G401 (cell line): ENCODE data around the gene CAMKMT. TPM values are rescaled to one million over a fixed set of nuclear protein-coding genes. Genes with fewer than 3 reads are reported as not detected.

ENCODE experiments used
- DNase-seq: peaks from one replicate; pipeline ENCODE4 v3.0.0-alpha.2; 2015; ENCODE audit warnings: low spot score
- in situ Hi-C: cut with HindIII; loops from 2 replicates; pipeline ENCODE4 v1.10.0; 2016; ENCODE audit warnings: low sequenced_read_pairs, mixed read lengths
- total RNA-seq: library from RNA; depleted of rRNA; stranded (reverse); fragments of >200 nt; shearing (Covaris generic); gene quantifications from 2 replicates; pipeline ENCODE4 v1.2.3, GENCODE V29; 2014

CAMKMT gene
- total RNA-seq, 1 experiment from 2014 or later = 1.6 TPM

DNA sequence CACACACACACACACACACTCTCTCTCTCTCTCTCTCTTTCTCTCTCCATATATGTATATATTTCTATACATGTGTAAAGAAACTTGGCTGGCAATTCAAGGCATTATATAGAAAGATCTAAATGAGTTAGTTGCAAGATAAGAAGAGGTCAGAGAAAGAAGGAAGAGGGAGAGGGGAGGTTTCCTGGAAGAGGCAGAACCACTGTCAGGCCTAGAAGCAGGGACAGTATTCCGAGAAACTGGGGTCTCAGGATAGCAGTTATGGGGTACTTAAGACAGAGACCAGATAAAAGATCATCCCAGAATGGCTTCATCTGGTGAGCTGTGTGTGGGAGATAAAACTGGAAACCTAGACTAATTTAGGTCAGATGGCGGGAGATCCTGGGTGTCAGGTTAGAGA lies 180.8 kb downstream of the CAMKMT start:
- in situ Hi-C loops = no loop called here
- DNase-seq = no peak

GRCh38 chr2:44543773-44544725 lies 182.3 kb downstream of the CAMKMT start:
- DNase-seq = no peak
- in situ Hi-C loops = no loop called here

GRCh38 chr2:44545005-44545404 lies 183.3 kb downstream of the CAMKMT start:
- in situ Hi-C loops = no loop called here
- no peak for DNase-seq

DNA sequence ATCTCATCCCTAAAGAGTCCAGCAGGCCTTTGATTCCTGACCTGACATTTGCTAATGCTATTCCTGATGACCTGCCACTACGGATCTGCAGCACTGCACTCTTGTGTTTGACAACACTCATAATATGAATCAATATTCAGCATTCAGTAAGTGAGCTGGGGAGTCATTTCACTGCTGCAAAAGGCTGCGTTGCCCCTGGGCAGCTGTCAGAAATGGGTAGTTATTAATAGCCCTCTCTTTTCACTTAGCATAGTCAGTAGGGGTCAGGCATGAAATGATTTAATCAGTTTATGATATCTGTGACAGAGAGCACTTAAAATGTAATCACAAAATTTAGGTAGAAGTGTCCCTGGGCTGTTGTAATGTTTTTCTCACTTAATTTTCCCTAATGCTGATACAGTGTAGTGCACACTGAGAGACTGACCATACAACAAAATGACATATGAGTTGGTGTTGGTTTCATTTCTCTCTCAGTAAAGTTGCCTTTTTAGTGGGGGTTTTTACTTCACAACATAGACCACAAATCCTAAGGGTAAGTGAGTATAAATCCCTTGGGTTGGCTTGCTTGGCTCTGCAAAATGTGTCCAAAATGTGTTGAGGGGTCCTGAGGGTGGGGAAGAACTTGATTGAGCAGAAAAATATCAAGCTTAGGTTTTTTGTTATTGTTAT lies 184.8 kb downstream of the CAMKMT start:
- in situ Hi-C loops = no loop called here
- no peak for DNase-seq

GRCh38 chr2:44547718-44548117 lies 186.0 kb downstream of the CAMKMT start:
- peak; percentile 34 for DNase-seq
- in situ Hi-C loops = no loop called here

GRCh38 chr2:44548221-44549098 lies 186.7 kb downstream of the CAMKMT start:
- no peak for DNase-seq
- in situ Hi-C loops = no loop called here

DNA sequence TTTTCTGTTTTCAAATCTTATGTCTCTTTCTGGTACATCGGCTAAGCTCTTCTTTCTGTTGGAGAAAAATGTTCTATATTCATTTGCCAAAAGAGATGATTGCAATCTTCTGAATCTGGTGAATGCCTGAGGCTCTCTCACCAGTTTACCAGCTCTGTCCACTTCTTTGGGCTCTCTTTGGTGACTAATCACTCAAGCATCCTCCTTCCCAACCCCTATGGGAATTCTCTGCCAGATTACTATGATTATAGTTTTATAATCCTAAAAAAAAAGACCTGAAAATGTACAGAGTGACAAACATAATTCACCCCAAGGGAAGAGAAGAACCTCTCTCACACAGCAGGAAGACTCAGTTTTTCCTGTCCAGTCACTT lies 187.3 kb downstream of the CAMKMT start:
- in situ Hi-C loops = no loop called here
- no peak for DNase-seq

- no peak for DNase-seq
- in situ Hi-C loops = no loop called here
These were observed 188.1 kb downstream of the CAMKMT start for GRCh38 chr2:44549856-44550255.

DNA sequence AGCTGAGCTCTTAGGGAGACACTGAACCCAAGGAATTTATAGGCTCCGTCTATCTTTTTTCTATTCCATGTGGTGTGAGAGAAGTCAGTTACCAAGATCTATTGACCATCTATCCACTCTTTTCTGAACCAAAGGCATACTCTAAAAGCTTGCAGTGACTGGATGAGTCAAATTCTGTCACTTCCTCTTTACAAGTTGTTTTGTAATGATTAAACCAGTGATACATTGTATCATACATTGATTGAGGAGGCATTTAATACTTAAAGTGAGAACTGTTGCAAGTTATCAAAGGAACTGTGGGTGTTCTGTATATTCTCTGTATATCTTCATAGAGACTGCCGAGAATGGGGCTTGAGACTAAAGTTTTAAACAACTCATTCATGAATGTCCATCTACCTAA lies 188.8 kb downstream of the CAMKMT start:
- no peak for DNase-seq
- in situ Hi-C loops = no loop called here

DNA sequence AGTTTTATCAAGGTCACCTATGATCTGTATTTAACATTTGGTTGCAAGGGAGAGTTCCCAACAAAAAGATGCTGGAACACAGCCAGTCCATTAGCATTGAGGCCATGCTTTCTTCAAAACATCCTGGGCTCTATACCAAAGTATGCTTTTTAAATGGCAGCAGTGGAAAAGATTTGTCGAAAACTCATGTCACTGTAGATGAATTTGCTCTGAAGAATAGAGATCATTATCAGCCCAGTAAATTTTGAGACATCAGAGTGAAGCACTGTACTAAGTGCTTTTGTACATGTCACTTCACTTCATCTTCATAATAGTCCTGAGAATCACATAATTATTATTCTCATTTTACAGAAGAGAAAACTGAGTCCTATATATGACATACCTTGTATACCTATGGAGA lies 189.8 kb downstream of the CAMKMT start:
- DNase-seq = no peak
- in situ Hi-C loops = no loop called here

- no peak for DNase-seq
- in situ Hi-C loops = no loop called here
These were observed 191.7 kb downstream of the CAMKMT start for GRCh38 chr2:44553456-44553855.

DNA sequence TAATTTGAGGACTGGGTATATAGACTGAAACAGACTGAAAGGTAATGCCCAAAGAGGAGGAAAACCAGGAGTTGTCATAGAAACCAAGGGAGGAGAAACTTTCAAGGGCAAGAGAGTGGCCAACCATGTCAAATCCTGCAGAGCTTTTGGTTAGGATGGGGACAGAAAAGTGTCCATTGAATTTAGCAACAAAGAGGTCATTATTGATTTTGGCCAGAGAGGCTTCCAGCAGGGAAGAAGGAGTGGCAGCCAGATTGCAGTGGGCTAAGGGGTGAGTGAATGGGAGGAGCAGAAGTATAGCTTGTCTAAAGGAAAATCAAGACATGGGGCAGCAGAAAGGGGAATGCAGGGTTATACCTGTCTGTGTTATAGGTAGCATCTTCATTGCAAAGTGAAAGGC lies 194.0 kb downstream of the CAMKMT start:
- DNase-seq = no peak
- in situ Hi-C loops = no loop called here

- in situ Hi-C loops = no loop called here
- DNase-seq = no peak
These were observed 197.4 kb downstream of the CAMKMT start for GRCh38 chr2:44559108-44559507.

DNA sequence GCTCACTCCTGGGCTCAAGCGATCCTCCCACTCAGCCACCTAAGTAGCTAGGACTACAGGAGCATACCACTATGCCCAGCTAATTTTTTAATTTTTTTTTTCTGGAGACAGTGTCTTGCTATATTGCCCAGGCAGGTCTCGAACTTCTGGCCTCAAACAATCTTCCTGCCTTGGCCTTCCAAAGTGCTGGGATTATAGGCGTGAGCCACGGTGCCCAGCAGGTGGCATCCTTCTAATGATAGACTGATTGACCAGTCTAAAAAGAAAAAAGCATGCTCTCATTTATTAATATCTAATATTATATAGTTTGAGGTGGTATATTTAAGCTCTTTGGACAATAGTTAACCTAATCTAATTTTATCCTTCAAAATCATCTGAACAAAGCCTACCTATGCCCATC lies 198.6 kb downstream of the CAMKMT start:
- in situ Hi-C loops = no loop called here
- DNase-seq = no peak

GRCh38 chr2:44560941-44561340 lies 199.2 kb downstream of the CAMKMT start:
- in situ Hi-C loops = no loop called here
- no peak for DNase-seq

GRCh38 chr2:44562737-44563136 lies 201.0 kb downstream of the CAMKMT start:
- in situ Hi-C loops = no loop called here
- DNase-seq = no peak

- no peak for DNase-seq
- in situ Hi-C loops = no loop called here
These were observed 203.0 kb downstream of the CAMKMT start for GRCh38 chr2:44564752-44565151.

GRCh38 chr2:44566059-44566458 lies 204.3 kb downstream of the CAMKMT start:
- no peak for DNase-seq
- in situ Hi-C loops = no loop called here

- in situ Hi-C loops = no loop called here
- no peak for DNase-seq
These were observed 207.7 kb downstream of the CAMKMT start for GRCh38 chr2:44569491-44569890.

DNA sequence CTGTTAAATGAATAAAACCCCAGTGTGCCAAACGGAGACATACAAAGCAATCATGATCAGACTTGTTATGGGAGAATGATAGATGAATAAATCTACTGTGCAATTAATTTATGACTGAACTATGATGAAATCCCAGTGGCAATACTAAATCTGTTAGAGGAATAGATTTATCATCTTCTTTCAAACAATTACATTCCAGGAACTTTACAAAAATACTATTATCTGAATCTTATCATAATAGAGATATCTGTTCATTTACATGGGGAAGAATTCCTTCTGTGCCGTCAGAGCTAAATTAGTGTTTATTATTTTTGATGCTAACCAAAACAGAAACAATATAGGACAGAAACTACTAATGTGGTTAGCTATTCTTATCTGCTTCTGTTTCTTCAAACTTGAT lies 208.5 kb downstream of the CAMKMT start:
- in situ Hi-C loops = no loop called here
- DNase-seq = no peak
